Cardiac muscle cell (in vitro differentiated cells and primary cell): ENCODE results near the gene C2CD4C. TPM values are rescaled to one million over a fixed set of nuclear protein-coding genes. Genes with fewer than 3 reads are reported as not detected.

ENCODE experiments used
- DNase-seq, 2 donors: peaks; one replicate each; pipeline versions ENCODE4 v3.0.0 to v3.0.0-alpha.2; 2010 to 2017; ENCODE audit warnings: low read depth in 1 of 2, low spot score in 1 of 2
- H3K27ac ChIP-seq: fragments of 200-600 bp; sonication (generic); 2 replicates; pipeline ENCODE4 v1.5.1; 2016
- H3K27me3 ChIP-seq: fragments of 200-600 bp; sonication (generic); 2 replicates; pipeline ENCODE4 v1.6.0; 2016; ENCODE audit warnings: control low read depth
- H3K36me3 ChIP-seq: fragments of 200-600 bp; sonication (generic); 2 replicates; pipeline ENCODE4 v1.5.1; 2016; ENCODE audit warnings: control low read depth
- H3K4me1 ChIP-seq: fragments of 200-600 bp; sonication (generic); 2 replicates; pipeline ENCODE4 v1.8.1; 2017; ENCODE audit warnings: low read depth, mild to moderate bottlenecking, mixed run types
- H3K4me3 ChIP-seq: fragments of 200-600 bp; sonication (generic); 2 replicates; pipeline ENCODE4 v1.5.1; 2016; ENCODE audit warnings: mild to moderate bottlenecking
- H3K9me3 ChIP-seq: fragments of 200-600 bp; sonication (generic); 2 replicates; pipeline ENCODE4 v1.5.1; 2017; ENCODE audit warnings: low read depth, mild to moderate bottlenecking, control low read depth
- polyA plus RNA-seq: library from polyadenylated mRNA; unstranded; fragments of >200 nt; fragmentation: Nextera tagmentation; extraction: Ambion mirVana; gene quantifications from 2 replicates; pipeline ENCODE4 v1.2.1, GENCODE V29; 2016
- total RNA-seq: library from RNA; depleted of rRNA; stranded (reverse); fragments of >200 nt; gene quantifications from 2 replicates; pipeline ENCODE4 v1.2.3, GENCODE V29; 2016
- TF ChIP-seq, protein P1 (sequence below): IDR thresholded peaks from 2 replicates; pipeline ENCODE4 v1.5.1; 2012; ENCODE audit warnings: low read depth, mild to moderate bottlenecking, low read length

Gene C2CD4C
- total RNA-seq (4.1 and 5.4 TPM in 2 replicates), polyA plus RNA-seq (3.0 and 3.4 TPM in 2 replicates)

- TF ChIP-seq, protein P1, sequence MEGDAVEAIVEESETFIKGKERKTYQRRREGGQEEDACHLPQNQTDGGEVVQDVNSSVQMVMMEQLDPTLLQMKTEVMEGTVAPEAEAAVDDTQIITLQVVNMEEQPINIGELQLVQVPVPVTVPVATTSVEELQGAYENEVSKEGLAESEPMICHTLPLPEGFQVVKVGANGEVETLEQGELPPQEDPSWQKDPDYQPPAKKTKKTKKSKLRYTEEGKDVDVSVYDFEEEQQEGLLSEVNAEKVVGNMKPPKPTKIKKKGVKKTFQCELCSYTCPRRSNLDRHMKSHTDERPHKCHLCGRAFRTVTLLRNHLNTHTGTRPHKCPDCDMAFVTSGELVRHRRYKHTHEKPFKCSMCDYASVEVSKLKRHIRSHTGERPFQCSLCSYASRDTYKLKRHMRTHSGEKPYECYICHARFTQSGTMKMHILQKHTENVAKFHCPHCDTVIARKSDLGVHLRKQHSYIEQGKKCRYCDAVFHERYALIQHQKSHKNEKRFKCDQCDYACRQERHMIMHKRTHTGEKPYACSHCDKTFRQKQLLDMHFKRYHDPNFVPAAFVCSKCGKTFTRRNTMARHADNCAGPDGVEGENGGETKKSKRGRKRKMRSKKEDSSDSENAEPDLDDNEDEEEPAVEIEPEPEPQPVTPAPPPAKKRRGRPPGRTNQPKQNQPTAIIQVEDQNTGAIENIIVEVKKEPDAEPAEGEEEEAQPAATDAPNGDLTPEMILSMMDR, result no peak
- Histone ChIP-seq H3K27ac (no peak within 1 kb of the TSS), H3K27me3 (peaks cover 19% of the 10 kb centered on the region), H3K36me3 (no peaks in the 10 kb centered on the region), H3K4me3 (peak within 1 kb of the TSS; percentile 81), H3K4me1 (peaks cover 3% of the 10 kb centered on the region), H3K9me3 (no peaks in the 10 kb centered on the region)
- peak; percentile 17 to 59 for DNase-seq
These were observed at the start of gene C2CD4C for GRCh38 chr19:408902-409515. Gene C2CD4C (minus strand): TSS chr19:409147. CDS start chr19:408361, 786 bp downstream.

DNA sequence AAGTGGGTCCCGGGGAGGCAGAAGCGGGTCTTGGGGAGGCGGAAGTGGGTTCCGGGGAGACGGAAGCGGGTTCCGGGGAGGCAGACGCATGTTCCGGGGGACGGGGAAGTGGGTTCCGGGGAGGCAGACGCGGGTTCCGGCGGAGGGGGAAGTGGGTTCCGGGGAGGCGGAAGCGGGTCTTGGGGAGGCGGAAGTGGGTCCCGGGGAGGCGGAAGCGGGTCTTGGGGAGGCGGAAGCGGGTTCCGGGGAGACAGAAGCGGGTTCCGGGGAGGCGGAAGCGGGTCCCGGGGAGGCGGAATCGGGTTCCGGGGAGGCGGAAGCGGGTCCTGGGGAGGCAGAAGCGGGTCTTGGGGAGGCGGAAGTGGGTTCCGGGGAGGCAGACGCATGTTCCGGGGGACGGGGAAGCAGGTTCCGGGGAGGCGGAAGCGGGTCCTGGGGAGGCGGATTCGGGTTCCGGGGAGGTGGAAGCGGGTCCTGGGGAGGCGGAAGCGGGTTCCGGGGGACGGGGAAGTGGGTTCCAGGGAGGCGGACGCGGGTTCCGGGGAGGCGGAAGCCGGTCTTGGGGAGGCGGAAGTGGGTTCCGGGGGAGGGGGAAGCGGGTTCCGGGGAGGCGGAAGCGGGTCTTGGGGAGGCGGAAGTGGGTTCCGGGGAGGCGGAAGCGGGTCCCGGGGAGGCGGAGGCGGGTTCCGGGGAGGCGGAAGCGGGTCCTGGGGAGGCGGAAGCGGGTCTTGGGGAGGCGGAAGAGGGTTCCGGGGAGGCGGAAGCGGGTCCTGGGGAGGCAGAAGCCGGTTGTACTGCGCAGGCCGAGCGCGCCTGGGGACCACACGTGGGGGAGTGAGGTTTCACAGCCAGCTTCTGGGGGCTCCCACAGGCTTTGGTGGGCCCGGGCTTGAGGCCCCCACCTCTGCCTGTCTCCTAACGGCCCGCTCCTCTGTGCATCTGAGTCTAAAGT lies 49.4 kb upstream of the C2CD4C start:
- no peaks in the 10 kb centered on the region for H3K36me3 ChIP-seq
- no peak for DNase-seq
- no peak overlapping the region for H3K27ac ChIP-seq
- H3K27me3 ChIP-seq, result peaks cover 10% of the 10 kb centered on the region
- no peaks in the 10 kb centered on the region for H3K9me3 ChIP-seq
- H3K4me1 ChIP-seq, result no peaks in the 10 kb centered on the region
- no peak overlapping the region for H3K4me3 ChIP-seq
- TF ChIP-seq, protein P1, result no peak

GRCh38 chr19:457636-458035 lies 48.7 kb upstream of the C2CD4C start:
- no peak overlapping the region for H3K4me3 ChIP-seq
- no peaks in the 10 kb centered on the region for H3K9me3 ChIP-seq
- DNase-seq, result no peak
- H3K4me1 ChIP-seq, result no peaks in the 10 kb centered on the region
- H3K27ac ChIP-seq, result no peak overlapping the region
- peaks cover 10% of the 10 kb centered on the region for H3K27me3 ChIP-seq
- no peaks in the 10 kb centered on the region for H3K36me3 ChIP-seq
- TF ChIP-seq, protein P1, result no peak

DNA sequence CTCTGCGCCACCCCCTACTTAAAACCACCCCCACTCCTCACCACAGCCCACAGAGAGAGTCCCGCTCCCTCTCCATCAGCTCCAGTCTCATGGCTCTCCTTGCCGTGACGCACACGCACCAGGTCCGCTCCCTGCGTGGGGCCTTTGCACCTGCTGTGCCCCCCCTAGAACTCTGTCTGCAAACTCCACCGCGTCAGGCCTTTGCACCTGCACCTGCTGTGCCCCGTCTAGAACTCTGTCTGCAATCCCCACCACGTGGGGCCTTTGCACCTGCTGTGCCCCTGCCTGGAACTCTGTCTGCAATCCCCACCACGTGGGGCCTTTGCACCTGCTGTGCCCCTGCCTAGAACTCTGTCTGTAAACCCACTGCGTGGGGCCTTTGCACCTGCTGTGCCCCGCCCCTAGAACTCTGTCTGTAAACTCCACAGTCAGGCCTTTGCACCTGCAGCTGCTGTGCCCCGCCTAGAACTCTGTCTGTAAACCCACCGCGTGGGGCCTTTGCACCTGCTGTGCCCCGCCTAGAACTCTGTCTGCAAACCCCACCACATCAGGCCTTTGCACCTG lies 47.7 kb upstream of the C2CD4C start:
- no peak for DNase-seq
- TF ChIP-seq, protein P1, result no peak
- no peaks in the 10 kb centered on the region for H3K36me3 ChIP-seq

DNA sequence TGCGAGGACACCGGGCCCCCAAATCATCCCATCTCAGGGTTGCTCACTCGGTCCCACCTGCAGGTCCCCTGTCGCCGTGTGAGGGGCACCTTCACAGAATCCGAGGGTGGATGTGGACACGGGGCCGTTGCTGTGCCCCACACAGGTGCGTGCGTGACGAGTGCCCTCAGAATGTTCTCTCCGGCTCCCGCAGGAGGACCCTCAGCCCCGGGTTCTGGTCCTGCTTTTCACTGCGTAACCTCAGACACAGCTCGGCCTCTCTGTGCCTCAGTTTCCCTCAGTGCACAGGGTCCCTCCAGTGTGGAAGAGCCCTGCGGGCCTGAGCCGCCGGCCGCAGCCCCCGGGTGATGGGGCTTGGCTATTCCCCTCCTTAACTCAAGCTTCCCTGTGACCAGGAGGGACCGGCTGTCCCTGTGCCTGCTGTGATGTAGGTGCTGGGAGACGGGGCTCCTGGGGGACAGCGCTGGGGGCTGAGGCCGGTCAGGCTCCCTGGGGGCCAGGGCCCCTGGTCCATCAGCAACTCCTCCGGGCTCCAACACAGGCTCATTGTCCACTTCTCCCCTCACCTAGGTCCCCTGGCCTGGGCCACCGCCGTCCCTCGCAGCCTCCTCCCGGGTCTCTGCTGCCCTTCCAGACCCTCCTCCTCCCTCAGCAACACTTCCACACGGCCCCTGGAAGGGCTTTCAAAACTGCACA lies 47.1 kb upstream of the C2CD4C start:
- Histone ChIP-seq H3K27me3 (peaks cover under 1% of the 10 kb centered on the region), H3K4me3 (no peak overlapping the region), H3K4me1 (no peaks in the 10 kb centered on the region), H3K27ac (no peak overlapping the region), H3K9me3 (no peaks in the 10 kb centered on the region), H3K36me3 (no peaks in the 10 kb centered on the region)
- no peak for DNase-seq
- TF ChIP-seq, protein P1, result no peak

More for the DNA sequence above, 47.7 kb upstream of the C2CD4C start:
- H3K4me3 ChIP-seq, result no peak overlapping the region
- no peaks in the 10 kb centered on the region for H3K9me3 ChIP-seq
- H3K27ac ChIP-seq, result no peak overlapping the region
- H3K4me1 ChIP-seq, result no peaks in the 10 kb centered on the region
- H3K27me3 ChIP-seq, result peaks cover 6% of the 10 kb centered on the region
